ENCODE measurements around the gene PTPRN2.
"Not testable (repeated sequence)": the region's sequence is repeated elsewhere in the genome, so short reads cannot be mapped to it uniquely, and the experiment has no call there.

Gene PTPRN2

GRCh38 chr7:157786375-157787274 lies 801.0 kb downstream of the PTPRN2 start:
- in situ Hi-C loops (cut with MboI; ENCODE audit: low sequenced_read_pairs): no loop called here

GRCh38 chr7:157785486-157786186 lies 802.0 kb downstream of the PTPRN2 start:
- in situ Hi-C loops (cut with MboI; ENCODE audit: low sequenced_read_pairs): no loop called here

- in situ Hi-C loops (cut with MboI; ENCODE audit: low sequenced_read_pairs): no loop called here
Measured at GRCh38 chr7:157784979-157785441, 802.6 kb downstream of the PTPRN2 start.

- in situ Hi-C loops (cut with MboI; ENCODE audit: low sequenced_read_pairs): no loop called here
Measured at GRCh38 chr7:157784041-157784835, 803.4 kb downstream of the PTPRN2 start.

GRCh38 chr7:157782041-157782440 lies 805.6 kb downstream of the PTPRN2 start:
- in situ Hi-C loops (cut with MboI; ENCODE audit: low sequenced_read_pairs): no loop called here

GRCh38 chr7:157780721-157781120 lies 806.9 kb downstream of the PTPRN2 start:
- in situ Hi-C loops (cut with MboI; ENCODE audit: low sequenced_read_pairs): no loop called here

- in situ Hi-C loops (cut with MboI; ENCODE audit: low sequenced_read_pairs): no loop called here
Measured at GRCh38 chr7:157780312-157780711, 807.3 kb downstream of the PTPRN2 start.

- in situ Hi-C loops (cut with MboI; ENCODE audit: low sequenced_read_pairs): no loop called here
Measured at GRCh38 chr7:157779206-157779605, 808.4 kb downstream of the PTPRN2 start.

- in situ Hi-C loops (cut with MboI; ENCODE audit: low sequenced_read_pairs): not testable (repeated sequence)
Measured at GRCh38 chr7:157777194-157777762, 810.3 kb downstream of the PTPRN2 start.

GRCh38 chr7:157775560-157776332 lies 811.9 kb downstream of the PTPRN2 start:
- in situ Hi-C loops (cut with MboI; ENCODE audit: low sequenced_read_pairs): no loop called here

GRCh38 chr7:157775021-157775559 lies 812.5 kb downstream of the PTPRN2 start:
- in situ Hi-C loops (cut with MboI; ENCODE audit: low sequenced_read_pairs): no loop called here

- in situ Hi-C loops (cut with MboI; ENCODE audit: low sequenced_read_pairs): no loop called here
Measured at GRCh38 chr7:157774495-157774894, 813.1 kb downstream of the PTPRN2 start.

- in situ Hi-C loops (cut with MboI; ENCODE audit: low sequenced_read_pairs): no loop called here
Measured at GRCh38 chr7:157773361-157773760, 814.3 kb downstream of the PTPRN2 start.

GRCh38 chr7:157772486-157773130 lies 815.0 kb downstream of the PTPRN2 start:
- in situ Hi-C loops (cut with MboI; ENCODE audit: low sequenced_read_pairs): no loop called here

- in situ Hi-C loops (cut with MboI; ENCODE audit: low sequenced_read_pairs): no loop called here
Measured at GRCh38 chr7:157771689-157772088, 815.9 kb downstream of the PTPRN2 start.

- in situ Hi-C loops (cut with MboI; ENCODE audit: low sequenced_read_pairs): no loop called here
Measured at GRCh38 chr7:157770716-157771320, 816.8 kb downstream of the PTPRN2 start.

GRCh38 chr7:157769526-157770215 lies 818.0 kb downstream of the PTPRN2 start:
- in situ Hi-C loops (cut with MboI; ENCODE audit: low sequenced_read_pairs): no loop called here

- in situ Hi-C loops (cut with MboI; ENCODE audit: low sequenced_read_pairs): no loop called here
Measured at GRCh38 chr7:157769086-157769485, 818.5 kb downstream of the PTPRN2 start.

Data from hTERT RPE-1 (cell line).